Testis (tissue), 2 donors: ENCODE results near the gene BDKRB2.

Experiments used
- CTCF ChIP-seq, 3 experiments: fragments of 450-650 bp in 2 of 3; fragments of 200-600 bp in 1 of 3; sonication (generic) in 1 of 3; IDR thresholded peaks; one replicate each; pipeline ENCODE4 v1.5.1; 2016 to 2019; ENCODE audit warnings: antibody characterized with exemption in 3 of 3, mild to moderate bottlenecking in 2 of 3, moderate library complexity in 1 of 3
- POLR2A ChIP-seq: fragments of 450-650 bp; IDR thresholded peaks from one replicate; pipeline ENCODE4 v1.6.1; 2017; ENCODE audit warnings: antibody characterized with exemption, mild to moderate bottlenecking, moderate library complexity

DNA sequence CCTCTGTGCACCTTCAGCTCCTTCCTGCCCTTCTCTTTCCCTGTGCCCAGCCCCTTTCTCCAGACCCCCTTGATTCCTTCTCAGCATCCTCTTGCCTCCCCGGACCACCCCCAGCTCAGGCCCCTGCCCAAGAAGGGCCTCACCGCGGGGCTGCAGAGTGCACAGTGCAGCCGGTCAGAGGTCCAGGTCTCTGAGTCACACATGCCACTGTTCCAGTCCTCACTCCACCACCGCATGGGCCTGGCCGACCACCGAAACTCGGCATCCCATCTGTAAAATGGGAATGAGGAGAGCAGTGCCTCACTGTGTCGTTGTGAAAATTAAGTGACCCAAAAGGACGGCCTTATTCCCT lies 64.7 kb downstream of the BDKRB2 start:
- no peak for TF ChIP-seq CTCF (IDR thresholded peaks at IDR 0.05)
- TF ChIP-seq POLR2A: no peak
